CD4-positive, alpha-beta T cell treated with Interleukin-4 for 4 hours (primary cell): ENCODE measurements around the gene FOXL2.
"Not testable (repeated sequence)": the region's sequence is repeated elsewhere in the genome, so short reads cannot be mapped to it uniquely, and the experiment has no call there.

Experiments
- DNase-seq: peaks from one replicate; pipeline ENCODE4 v3.0.0-alpha.2; 2020

FOXL2 gene

DNA sequence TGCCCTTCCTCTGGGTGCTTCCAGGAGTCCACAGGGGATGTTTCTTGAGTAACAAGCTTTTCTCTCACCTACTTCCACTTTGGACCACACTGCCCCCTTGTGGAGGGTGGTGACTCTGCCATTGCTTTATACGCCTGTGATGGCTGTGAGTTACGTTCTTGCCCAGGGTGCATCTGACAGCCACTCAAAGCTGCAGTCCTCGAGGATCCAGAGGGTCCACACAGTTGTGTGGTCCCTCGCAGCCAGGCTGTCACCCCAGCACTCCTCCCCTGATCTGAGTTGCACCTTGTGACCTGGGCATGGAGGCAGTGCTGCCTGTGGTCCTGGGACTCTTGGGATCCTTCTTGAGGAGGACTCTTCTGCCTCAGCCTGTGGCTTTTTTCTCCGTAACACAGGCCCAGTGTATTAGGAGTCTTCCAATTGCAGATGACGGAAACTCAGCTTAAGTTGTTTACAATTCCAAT lies 23.4 kb downstream of the FOXL2 start:
- peak; percentile 80 for DNase-seq

DNA sequence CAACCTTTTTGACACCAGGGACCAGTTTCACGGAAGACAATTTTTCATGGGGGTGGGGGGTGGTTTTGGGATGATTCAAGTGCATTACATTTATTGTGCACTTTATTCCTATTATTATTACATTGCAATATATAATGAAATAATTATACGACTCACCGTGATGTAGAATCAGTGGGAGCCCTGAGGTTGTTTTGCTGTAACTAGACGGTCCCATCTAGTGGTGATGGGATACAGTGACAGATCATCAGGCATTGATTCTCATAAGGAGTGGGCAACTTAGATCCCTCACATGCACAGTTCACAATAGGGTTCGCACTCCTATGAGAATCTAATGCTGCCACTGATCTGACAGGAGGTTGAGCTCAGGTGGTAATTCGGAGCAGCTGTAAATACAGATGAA lies 24.5 kb downstream of the FOXL2 start:
- DNase-seq: not testable (repeated sequence)

- DNase-seq: no peak
These were observed 25.3 kb downstream of the FOXL2 start for GRCh38 chr3:138921316-138922292.

- DNase-seq: no peak
These were observed 27.6 kb downstream of the FOXL2 start for GRCh38 chr3:138919325-138919724.

GRCh38 chr3:138916824-138917223 lies 30.1 kb downstream of the FOXL2 start:
- no peak for DNase-seq

GRCh38 chr3:138915503-138916498 lies 31.1 kb downstream of the FOXL2 start:
- peak; percentile 71 for DNase-seq

- no peak for DNase-seq
These were observed 32.0 kb downstream of the FOXL2 start for GRCh38 chr3:138914870-138915502.

- DNase-seq: no peak
These were observed 33.2 kb downstream of the FOXL2 start for GRCh38 chr3:138913766-138914165.

- no peak for DNase-seq
These were observed 34.7 kb downstream of the FOXL2 start for GRCh38 chr3:138912237-138912636.

GRCh38 chr3:138911621-138912020 lies 35.3 kb downstream of the FOXL2 start:
- DNase-seq: no peak

- no peak for DNase-seq
These were observed 37.0 kb downstream of the FOXL2 start for GRCh38 chr3:138909904-138910303.

- DNase-seq: no peak
These were observed 38.1 kb downstream of the FOXL2 start for GRCh38 chr3:138908846-138909245.

GRCh38 chr3:138907539-138907938 lies 39.4 kb downstream of the FOXL2 start:
- no peak for DNase-seq

DNA sequence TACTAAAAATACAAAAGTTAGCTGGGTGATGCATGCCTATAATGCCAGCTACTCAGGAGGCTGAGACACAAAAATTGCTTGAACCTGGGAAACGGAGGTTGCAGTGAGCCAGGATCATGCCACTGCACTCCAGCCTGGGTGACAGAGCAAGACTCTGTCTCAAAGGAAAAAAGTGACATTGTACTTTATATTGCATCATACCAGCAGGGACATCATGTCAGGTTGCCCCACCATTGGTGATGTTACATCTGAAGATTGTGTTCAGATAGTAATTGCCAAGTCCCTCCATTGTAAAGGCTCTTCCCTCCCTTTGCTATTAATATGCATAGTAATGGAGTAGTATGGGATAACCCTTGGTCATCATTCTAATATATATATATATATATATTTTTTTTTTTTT lies 44.8 kb downstream of the FOXL2 start:
- DNase-seq: no peak

DNA sequence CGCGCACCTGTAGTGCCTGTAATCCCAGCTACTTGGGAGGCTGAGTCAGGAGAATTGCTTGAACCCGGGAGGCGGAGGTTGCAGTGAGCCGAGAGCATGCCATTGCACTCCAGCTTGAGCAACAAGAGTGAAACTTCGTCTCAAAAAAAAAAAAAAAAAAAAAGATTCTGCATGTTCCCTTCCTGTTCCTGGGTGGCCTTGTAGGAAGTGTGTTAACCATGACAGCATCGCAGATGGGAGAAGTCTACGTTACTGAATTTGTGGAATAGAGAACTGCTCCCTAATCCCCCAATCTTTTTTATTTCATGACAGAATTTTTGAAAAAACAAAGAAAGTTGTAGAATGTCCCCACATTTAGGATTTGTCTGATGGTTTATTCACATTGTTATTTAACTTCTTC lies 45.4 kb downstream of the FOXL2 start:
- no peak for DNase-seq

DNA sequence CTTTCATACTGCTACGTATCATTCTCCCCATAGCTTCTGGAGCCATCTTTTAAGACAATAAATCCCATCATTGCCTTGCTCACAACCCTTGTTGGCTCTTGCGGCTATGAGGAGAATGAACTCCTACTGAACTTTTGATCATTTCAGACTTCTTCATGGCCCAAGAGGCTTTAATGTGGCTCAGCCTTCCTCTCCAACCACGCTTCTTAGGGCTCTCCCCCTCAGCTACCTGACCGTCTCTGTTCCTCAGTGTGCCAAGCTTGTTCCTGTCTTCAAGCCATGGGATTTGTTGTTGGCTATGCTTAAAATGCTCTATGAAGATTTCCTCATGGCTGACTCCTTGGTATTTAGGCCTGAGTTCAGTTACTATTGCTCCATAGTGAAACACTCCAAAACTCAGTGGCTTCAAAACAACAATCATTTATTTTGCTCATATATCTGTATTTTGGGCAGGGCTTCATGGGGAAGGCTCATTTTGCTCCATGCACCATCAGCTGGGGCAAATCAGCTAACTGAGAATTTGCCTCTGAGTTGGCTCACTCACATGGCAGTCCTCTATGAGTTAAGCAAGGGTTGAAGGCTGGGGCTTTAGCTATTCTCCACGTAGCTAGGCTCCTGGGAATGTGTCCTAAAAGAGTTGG lies 47.5 kb downstream of the FOXL2 start:
- no peak for DNase-seq

DNA sequence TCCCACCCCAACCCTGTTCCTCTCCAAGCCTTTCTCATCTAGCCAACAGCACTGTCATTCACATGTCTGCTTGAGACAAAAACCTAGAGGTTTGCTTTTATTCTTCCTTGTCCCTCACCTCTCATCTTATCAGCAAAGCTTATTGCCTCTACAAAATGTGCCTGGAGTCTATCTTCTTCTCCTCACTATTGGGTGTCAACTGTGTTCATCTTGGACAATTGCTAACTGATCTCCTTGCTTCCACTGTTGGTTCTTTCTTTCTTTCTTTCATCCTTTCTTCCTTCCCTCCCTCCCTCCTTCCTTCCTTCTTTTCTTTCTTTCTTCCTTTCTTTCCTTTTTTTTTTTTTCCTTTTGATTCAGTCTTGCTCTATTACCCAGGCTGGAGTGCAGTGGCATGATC lies 48.2 kb downstream of the FOXL2 start:
- no peak for DNase-seq

- DNase-seq: no peak
These were observed 48.6 kb downstream of the FOXL2 start for GRCh38 chr3:138898301-138898700.
